PC-3 (cell line): ENCODE data around the gene RFXANK.

Source experiments
- EZH2 ChIP-seq: fragments of 300-600 bp; sonication (generic); IDR thresholded peaks from one replicate; pipeline ENCODE4 v1.6.1; 2017; ENCODE audit warnings: antibody characterized with exemption, mild to moderate bottlenecking, low read length; ENCODE audit not compliant: unreplicated experiment
- EZH2phosphoT487 ChIP-seq: fragments of 300-600 bp; sonication (generic); IDR thresholded peaks from 2 replicates; pipeline ENCODE4 v1.6.1; 2018; ENCODE audit warnings: mild to moderate bottlenecking, antibody characterized with exemption, low read length, borderline replicate concordance
- TF ChIP-seq, protein P1 (sequence below): fragments of 300-600 bp; sonication (generic); conservative IDR thresholded peaks from 2 replicates; pipeline ENCODE4 v1.5.1; 2017; ENCODE audit warnings: antibody characterized with exemption, low read depth, mild to moderate bottlenecking, low read length

DNA sequence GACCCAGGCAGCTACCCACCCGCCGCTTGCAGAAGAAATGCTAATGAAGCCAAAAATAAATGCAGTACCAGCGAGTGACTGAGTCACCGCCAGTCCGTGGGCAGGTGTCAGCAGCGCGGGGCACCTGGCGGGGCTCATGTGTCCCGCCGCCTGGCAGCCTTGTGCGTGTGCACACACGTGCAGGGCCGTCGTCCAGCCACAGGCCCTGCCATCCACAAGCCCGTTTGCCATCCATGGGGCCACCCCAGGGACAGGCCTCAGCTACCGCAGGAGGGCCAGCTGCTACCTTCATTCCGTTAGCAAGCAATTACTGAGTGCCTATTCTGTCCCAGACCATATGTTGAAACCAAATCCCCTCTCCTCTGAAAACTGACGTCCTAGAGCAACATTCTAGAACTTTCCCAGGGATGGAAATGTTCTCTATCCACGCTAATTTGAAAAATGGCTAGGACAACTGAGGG lies 40.2 kb downstream of the RFXANK start:
- TF ChIP-seq EZH2 = no peak
- TF ChIP-seq, protein P1, sequence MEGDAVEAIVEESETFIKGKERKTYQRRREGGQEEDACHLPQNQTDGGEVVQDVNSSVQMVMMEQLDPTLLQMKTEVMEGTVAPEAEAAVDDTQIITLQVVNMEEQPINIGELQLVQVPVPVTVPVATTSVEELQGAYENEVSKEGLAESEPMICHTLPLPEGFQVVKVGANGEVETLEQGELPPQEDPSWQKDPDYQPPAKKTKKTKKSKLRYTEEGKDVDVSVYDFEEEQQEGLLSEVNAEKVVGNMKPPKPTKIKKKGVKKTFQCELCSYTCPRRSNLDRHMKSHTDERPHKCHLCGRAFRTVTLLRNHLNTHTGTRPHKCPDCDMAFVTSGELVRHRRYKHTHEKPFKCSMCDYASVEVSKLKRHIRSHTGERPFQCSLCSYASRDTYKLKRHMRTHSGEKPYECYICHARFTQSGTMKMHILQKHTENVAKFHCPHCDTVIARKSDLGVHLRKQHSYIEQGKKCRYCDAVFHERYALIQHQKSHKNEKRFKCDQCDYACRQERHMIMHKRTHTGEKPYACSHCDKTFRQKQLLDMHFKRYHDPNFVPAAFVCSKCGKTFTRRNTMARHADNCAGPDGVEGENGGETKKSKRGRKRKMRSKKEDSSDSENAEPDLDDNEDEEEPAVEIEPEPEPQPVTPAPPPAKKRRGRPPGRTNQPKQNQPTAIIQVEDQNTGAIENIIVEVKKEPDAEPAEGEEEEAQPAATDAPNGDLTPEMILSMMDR = no peak
- TF ChIP-seq EZH2phosphoT487 = no peak
